Stimulated activated CD4-positive, alpha-beta T cell treated with anti-CD3 and anti-CD28 coated beads, Interleukin-2, amount 100 ng/mL, for 48 hours (primary cell): Measurements from ENCODE around the gene ZNF81.
"Not testable (repeated sequence)": the region's sequence is repeated elsewhere in the genome, so short reads cannot be mapped to it uniquely, and the experiment has no call there.

ENCODE experiments used
- DNase-seq, 2 donors: peaks; one replicate each; pipeline ENCODE4 v3.0.0-alpha.2; 2020

Gene ZNF81

DNA sequence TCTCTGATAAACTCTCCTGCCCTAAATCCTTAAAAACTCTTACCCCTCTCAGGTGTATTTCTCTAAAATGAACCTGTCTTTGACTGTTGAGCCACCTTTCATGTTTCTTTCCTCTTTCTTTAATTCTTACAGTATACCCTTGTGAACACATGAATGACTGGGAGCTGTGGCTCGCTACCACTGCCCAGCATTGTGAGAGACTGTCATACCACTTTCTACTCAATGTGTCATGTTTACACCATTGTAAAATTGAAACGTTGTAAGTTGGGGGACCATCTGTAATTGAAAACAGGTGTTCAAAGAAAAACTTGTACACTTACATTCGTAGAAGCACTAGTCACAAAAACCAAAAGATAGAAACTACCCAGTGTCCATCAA is 100.2 kb downstream of the ZNF81 start:
- no peak for DNase-seq

DNA sequence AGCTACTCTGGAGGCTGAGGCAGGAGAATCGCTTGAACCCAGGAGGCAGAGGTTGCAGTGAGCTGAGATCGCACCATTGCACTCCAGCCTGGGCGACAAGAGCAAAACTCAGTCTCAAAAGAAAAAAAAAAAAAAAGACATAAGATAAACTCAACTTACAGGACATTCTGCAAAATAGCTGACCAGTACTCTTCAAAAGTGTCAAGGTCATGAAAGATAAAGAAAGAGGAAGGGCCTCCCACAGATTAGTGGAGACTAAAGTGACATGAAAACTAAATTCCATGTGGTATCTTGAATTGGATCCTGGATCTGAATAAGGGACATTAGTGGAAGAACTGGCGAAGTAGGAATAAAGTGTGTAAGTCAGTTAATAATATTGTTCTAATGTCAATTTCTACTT is 103.7 kb downstream of the ZNF81 start:
- DNase-seq: no peak

DNA sequence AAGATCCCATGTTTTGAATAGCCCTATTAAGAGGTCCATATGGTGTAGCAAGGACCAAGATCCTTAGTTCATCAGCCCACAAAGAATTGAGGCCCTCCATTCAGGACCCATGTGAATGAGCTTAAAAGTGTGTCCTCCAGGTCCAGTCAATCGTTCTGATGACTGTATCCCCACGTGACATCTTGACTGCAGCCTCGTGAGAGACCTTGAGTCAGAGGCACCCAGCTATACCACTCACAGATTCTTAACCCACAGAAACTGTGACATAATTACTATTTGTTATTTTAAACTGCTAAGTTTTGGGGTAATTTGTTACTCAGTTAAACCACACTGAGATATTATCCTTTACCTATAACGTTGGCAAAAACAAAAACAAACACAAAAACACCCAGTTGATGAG is 104.7 kb downstream of the ZNF81 start:
- no peak for DNase-seq

DNA sequence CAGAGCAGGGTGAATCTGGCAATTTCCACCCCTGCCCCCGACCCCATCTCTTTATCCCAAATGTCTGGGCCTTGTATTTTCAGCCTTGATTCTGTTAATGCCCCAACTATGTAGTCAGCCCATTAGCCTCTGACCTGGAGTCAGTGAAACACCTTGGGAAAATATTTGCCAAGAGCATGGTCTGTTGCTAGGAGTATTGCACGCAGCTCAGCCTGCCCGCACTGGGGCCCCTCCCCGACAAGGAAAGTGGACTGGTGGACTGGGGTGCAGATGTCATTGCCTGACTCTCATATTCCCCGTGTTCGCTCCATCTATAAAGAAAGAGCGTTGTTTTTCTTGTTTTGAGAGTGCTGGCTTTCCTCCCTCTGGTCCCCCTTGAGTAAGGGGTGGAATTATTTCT is 118.6 kb downstream of the ZNF81 start:
- not testable (repeated sequence) for DNase-seq

DNA sequence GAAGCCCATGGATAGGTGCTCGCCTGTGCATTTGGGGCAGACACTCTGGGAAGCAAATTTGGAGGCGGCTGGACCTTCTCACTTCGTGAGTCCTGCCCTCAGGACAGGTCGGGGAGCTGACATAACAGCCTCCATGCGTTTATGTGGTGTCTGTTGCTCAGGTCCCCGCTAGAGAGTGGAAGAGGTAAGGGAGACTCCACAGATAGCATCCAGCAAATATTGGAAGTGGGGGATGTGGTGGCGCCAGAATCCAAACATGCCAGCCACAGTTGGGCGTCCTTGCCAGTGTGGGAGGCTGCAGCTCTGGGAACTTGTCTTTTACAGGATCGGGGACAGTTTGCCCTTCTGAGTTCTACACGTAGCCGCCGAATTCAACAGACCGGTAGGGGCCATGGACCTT is 119.3 kb downstream of the ZNF81 start:
- no peak for DNase-seq

DNA sequence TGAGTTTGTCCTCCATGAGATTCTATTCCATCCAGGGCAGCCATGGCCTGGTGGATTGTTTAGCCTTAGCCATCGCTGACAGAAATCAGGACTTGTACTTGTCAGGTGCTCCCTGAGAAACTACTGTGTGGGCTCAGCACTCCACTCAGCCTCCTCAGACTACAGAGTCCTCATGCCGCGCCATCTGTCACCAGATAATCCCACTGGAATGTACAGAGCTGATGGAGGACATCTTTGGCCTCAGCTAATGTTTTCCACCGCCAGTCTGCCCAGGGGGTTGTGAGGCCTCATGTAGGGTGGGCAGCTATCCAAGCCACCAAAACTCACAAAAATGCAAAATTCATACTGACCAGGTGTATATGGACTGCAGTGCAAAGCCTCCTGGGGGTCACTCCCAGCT is 121.5 kb downstream of the ZNF81 start:
- DNase-seq: not testable (repeated sequence)

DNA sequence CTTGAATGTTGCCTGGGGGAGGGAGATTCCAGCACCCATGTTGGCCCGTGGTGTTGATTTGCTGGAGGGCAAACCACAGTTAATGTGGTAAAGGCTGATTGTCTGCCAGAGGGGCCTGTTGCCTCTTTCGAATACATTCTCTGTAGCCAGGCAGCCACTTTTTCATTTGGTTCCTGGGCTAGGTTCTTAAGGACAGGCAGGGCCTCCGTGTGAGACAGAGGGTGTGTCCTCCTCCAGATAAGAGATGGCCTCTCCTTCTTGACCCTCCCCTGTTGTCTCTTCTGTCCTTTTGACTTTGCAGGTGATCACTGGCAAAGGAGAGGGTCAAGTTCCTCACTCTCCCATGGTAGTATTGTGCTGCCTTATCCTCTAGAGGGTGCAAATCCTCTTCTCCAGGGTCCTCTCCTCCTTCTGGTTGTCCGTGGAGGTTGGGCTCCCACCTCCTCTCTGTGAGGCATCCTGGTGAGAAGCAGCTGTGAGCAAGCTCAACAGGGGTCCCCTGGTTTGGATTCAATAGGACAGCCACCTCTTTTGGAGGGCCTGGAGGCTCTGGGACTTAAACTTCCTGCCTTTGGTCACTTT is 122.2 kb downstream of the ZNF81 start:
- DNase-seq: no peak

DNA sequence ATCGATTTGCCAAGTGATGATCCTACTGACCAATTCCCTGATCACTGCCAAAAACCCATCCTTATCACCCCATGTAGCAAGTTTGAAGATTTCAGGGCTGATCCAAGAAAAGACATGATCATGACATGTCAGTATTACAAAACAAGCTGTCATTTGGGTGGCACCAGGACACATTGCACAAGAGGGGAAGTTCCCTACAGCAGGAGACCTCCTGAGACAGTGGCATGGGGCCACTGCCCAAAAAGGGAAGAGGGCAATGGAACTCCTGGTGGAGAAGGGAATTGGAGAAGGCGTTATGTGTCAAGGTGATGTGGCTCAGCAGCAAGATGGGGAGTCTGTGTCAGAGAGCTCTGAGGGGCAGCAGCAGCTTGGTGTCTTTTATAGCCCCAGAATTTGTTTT is 123.7 kb downstream of the ZNF81 start:
- DNase-seq: no peak

DNA sequence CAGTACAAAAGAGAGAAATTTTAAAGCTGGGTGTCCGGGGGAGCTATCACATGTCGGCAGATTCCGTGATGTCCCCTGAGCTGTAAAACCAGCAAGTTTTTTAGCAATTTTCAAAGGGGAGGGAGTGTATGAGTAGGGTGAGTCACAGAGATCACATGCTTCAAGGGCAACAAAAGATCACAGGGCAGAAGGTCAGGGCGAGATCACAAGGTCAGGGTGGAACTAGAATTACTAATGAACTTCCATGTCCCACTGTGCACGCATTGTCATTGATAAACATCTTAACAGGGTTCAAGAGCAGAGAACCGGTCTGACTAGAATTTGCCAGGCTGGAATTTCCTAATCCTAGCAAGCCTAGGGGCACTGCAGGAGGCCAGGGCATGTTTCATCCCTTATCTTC is 125.1 kb downstream of the ZNF81 start:
- not testable (repeated sequence) for DNase-seq

DNA sequence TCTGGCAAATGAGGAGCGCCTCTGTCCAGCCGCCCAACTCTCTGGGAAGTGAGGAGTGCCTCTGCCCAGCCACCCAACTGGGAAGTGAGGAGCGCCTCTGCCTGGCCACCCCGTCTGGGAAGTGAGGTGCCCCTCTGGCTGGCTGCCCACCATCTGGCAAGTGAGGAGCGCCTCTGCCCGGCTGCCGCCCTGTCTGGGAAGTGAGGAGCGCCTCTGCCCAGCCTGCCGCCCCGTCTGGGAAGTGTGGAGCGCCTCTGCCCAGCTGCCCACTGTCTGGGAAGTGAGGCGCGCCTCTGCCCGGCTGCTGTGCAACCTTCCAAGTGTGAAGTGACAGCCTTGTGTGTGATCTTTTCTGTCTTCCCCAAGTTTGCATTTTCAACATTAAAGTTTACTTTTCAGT is 128.8 kb downstream of the ZNF81 start:
- not testable (repeated sequence) for DNase-seq
